Cardiac septum (tissue), 1 donor: ENCODE results near the gene TBC1D32. TPM values are rescaled to one million over a fixed set of nuclear protein-coding genes. Genes with fewer than 3 reads are reported as not detected.
"Not testable (repeated sequence)": the region's sequence is repeated elsewhere in the genome, so short reads cannot be mapped to it uniquely, and the experiment has no call there.

Source experiments
- DNase-seq: peaks from one replicate; pipeline ENCODE4 v3.0.0-alpha.2; 2020; ENCODE audit warnings: low spot score
- intact Hi-C: fragments of 100-400 bp; cut with DNase I; formaldehyde crosslinking; loops from one replicate; pipeline ENCODE4 v1.14.0; 2022
- long read RNA-seq: library from polyadenylated mRNA; unstranded; transcript quantifications from one replicate; pipeline ENCODE4 v2.0.0, GENCODE V29; 2021
- total RNA-seq: library from RNA; stranded (reverse); fragmentation: NEBNext Ultra II Directional; extraction: Animal tissue kit (Norgen Biotek cat#: 25700); gene quantifications from one replicate; pipeline ENCODE4 v1.2.1, GENCODE V29; 2021
- donor health status: DM: no; HTN: no; CAD: no.

TBC1D32 gene, protein sequence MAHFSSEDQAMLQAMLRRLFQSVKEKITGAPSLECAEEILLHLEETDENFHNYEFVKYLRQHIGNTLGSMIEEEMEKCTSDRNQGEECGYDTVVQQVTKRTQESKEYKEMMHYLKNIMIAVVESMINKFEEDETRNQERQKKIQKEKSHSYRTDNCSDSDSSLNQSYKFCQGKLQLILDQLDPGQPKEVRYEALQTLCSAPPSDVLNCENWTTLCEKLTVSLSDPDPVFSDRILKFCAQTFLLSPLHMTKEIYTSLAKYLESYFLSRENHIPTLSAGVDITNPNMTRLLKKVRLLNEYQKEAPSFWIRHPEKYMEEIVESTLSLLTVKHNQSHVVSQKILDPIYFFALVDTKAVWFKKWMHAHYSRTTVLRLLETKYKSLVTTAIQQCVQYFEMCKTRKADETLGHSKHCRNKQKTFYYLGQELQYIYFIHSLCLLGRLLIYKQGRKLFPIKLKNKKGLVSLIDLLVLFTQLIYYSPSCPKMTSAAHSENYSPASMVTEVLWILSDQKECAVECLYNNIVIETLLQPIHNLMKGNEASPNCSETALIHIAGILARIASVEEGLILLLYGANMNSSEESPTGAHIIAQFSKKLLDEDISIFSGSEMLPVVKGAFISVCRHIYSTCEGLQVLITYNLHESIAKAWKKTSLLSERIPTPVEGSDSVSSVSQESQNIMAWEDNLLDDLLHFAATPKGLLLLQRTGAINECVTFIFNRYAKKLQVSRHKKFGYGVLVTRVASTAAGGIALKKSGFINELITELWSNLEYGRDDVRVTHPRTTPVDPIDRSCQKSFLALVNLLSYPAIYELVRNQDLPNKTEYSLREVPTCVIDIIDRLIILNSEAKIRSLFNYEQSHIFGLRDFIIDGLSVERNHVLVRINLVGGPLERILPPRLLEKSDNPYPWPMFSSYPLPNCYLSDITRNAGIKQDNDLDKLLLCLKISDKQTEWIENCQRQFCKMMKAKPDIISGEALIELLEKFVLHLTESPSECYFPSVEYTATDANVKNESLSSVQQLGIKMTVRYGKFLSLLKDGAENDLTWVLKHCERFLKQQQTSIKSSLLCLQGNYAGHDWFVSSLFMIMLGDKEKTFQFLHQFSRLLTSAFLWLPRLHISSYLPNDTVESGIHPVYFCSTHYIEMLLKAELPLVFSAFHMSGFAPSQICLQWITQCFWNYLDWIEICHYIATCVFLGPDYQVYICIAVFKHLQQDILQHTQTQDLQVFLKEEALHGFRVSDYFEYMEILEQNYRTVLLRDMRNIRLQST
- total RNA-seq = 4.0 TPM
- long read RNA-seq, full-length matches to known transcripts = 2 of 4 reads
- long read RNA-seq, partial matches to known transcripts = 0 of 4 reads
- long read RNA-seq, other reads (novel, unspliced or antisense) = 2 of 4 reads

DNA sequence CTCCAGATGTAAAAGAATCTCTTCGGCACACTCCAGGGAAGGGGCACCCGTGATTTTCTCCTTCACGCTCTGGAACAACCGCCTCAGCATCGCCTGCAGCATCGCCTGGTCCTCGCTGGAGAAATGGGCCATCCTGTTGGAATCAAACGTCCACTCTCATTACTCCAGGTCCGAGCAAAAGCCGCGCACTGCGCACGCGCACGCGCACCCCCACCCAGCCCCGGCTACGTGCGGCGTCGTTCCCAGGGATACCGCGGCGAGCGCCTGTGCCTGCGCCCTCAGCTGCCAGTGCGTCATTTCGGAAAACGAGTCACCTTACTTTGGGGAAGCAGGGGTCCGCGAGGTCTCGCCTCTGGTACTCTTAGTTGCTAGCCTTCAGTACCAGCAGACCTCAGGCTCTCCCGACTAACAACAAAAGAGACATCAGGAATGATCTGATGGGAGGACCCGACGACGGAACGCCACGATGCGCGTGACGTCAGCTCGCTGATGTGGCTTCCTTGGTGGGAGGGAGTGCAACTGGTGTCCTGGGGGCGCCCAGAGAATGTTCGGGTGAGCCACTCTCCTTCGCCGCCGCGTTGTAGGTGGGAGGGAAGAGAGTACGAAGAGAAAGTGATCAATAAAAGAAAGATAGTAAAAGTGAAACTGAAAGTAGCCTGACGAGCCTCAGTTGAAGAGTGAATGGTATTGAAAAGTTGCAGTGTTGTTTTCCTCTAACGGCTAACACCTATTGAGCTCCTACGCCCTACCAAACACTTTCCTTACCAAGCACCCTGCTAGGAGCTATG is at the start of gene TBC1D32:
TBC1D32 (minus strand) TSS at position 182 of the 788 bp plus-strand sequence; CDS start at position 132, 50 bp downstream.
- intact Hi-C loops = no loop called here
- peak; percentile 95 for DNase-seq

DNA sequence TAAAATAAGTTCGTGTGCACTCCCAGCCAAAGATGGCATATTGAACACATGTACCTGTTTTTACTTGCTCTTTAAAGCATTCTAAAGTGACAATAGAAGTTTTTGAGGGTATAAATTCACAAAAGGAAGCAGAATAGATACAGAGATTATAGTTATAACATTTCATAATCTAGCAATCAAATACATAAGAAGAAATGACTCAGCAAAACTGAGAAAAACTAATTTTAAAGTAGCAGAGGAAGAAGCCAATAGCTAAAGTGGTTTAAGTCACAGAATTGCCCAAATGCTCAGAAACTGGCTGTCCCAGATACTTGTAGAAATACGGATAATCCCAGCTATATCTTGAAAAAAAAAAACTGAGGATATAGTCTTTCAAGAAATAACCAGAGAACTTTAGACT is 49.2 kb upstream of the TBC1D32 start:
- no peak for DNase-seq
- intact Hi-C loops = no loop called here

DNA sequence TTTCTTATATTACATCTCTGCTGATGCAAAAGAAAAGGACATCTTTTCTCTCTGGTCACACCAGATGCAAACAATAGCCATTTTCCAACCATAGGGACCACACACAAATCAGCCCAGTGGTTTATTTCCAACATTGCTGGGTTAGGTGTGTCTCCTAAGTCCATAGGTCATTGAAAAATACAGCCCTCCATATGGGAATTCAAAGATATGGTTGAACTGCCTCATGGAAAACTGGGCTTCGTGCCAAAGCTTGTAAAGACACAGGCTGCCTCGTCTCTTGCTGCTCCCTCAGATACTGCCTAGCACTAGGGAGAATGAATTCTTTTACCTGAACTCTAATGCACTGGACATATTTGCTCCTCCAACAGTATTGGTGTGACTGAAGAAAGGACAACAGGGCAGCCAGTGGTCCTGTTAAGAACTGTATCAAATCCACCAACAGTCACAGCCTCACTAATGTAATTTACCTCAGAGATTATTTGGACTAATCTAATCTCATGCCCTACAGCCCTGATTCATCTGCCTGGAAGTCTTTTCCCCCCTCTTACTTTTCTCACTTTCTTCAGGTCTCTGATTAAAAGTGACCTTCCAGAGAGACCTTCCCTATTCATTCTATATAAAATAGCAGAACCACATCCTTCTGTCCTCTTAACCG is 48.3 kb upstream of the TBC1D32 start:
- DNase-seq = no peak
- intact Hi-C loops = no loop called here

DNA sequence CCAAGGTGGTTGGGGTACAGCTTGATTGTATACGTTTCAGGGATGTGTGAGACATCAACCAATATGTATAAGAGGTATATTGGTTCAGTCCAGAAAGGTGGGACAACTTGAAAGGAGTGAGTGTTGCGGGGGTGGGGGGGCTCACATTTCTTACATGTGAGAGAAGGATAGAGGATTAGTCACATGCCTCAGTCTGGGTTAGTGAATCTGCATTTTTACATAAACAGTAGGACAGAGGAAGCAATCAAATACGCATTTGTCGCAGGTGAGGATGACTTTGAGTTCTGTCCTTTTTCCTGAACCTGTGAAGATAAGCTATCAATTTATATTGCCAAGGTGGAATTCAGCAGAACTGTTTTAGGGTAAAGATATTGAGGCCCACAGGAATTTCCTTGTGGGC is 42.1 kb upstream of the TBC1D32 start:
- DNase-seq = no peak
- intact Hi-C loops = no loop called here

DNA sequence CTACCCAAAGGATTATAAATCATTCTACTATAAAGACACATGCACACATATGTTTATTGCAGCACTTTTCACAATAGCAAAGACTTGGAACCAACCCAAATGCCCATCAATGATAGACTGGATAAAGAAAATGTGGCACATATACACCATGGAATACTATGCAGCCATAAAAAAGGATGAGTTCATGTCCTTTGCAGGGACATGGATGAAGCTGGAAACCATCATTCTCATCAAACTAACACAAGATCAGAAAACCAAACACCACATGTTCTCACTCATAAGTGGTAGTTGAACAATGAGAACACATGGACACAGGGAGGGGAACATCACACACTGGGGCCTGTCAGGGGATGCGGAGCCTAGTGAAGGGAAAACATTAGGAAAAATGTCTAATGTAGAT is 39.9 kb upstream of the TBC1D32 start:
- intact Hi-C loops, DNase-seq: not testable (repeated sequence)

GRCh38 chr6:121365536-121366521 is 31.5 kb upstream of the TBC1D32 start:
- intact Hi-C loops = no loop called here

DNA sequence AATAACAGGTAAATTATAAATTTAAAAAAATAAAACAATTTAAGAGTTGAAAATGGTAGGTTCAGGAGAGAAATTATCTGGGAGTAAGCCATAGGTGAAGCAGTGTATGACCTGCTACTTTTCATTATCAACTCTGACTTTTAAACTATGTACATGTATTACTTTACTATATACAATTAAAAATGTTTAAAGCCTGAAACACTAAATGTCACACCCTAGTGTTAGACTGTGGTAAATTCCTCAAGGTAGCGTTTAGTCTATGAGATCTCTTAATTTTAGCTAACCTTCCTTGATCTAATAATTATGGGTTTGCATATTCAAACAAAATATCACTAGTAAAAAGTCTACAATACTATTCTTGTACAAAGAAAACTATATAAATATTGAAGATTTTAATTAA is 22.3 kb upstream of the TBC1D32 start:
- DNase-seq = no peak
- intact Hi-C loops = no loop called here

More at GRCh38 chr6:121365536-121366521, 31.5 kb upstream of the TBC1D32 start:
- no peak for DNase-seq

DNA sequence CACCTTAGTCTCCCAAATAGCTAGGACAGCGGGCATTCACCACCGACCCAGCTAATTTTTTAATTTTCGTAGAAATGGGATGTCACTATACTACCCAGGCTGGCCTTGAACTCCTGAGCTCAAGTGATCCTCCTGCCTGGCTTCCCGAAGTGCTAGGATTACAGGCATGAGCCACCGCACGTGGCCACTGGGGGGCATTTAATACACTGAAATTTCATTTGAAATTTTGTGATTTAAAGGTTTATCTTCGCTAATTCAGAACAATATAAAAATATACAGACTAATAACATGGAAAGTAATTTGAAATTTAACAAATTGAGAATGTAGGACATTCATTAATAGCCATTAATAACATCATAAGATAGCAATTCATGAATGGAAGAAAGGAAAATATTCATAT is 20.5 kb upstream of the TBC1D32 start:
- no peak for DNase-seq
- intact Hi-C loops = no loop called here

DNA sequence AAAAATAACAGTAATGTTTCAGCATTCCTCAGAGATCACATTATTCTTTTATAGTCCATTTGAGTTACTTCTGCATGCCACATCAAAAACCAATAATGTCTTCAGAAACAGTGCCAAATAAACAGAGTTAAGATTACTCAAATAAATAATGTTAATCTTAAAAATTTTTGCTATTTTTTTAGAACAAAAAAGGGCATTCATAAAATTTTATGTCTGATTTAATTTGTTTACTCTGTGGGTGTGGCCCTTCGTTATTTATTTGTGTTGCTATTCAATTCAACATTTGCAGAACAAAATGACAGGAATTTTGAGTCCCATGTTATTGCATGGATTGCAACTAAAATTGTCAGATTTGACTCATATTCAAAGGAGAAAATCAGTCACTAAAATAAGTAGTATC is 18.7 kb upstream of the TBC1D32 start:
- DNase-seq = no peak
- intact Hi-C loops = no loop called here

GRCh38 chr6:121351916-121352315 is 17.6 kb upstream of the TBC1D32 start:
- DNase-seq = no peak
- intact Hi-C loops = no loop called here

- no peak for DNase-seq
- intact Hi-C loops = no loop called here
Measured at GRCh38 chr6:121349596-121349995, 15.3 kb upstream of the TBC1D32 start.

- DNase-seq = no peak
- intact Hi-C loops = no loop called here
Measured at GRCh38 chr6:121347484-121347883, 13.2 kb upstream of the TBC1D32 start.

DNA sequence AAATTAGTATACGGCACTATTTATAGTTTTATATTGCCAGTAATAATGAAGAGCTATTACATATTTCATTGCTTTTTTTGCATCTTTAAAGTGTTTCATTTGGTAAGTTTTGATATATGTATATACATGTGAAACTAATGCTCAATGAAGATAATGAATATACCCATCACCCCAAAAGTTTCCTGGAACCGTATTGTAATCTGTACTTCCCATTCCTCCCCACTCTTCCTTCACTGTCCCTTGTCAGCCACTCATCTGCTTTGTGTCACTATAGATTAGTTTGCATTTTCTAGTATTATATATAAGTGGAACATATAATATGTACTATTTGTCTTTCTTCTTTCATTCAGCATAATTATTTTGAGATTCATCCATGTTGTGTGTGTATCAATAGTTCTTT is 10.3 kb upstream of the TBC1D32 start:
- intact Hi-C loops = no loop called here
- DNase-seq = no peak

GRCh38 chr6:121339639-121340226 is 5.5 kb upstream of the TBC1D32 start:
- no peak for DNase-seq
- intact Hi-C loops = no loop called here

DNA sequence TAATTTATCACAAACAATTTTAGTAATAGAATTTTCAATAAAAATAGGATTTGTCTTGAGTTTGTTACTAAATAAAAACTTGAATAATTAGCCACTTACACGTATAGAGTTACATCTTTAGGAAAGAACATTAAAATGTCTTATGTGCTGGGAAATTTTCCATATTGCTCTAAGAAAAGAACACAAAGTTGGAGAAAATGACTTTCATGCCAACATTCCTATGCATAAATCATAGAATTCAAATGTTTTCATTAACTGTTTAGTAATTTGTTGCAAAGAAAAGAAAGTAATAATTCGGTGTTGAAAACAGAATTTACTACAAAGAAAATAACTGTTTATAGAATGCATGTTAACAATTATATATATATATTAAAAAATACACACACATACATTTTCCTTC is 4.7 kb upstream of the TBC1D32 start:
- intact Hi-C loops = no loop called here
- no peak for DNase-seq

GRCh38 chr6:121338366-121338765 is 4.1 kb upstream of the TBC1D32 start:
- intact Hi-C loops = no loop called here
- DNase-seq = no peak
